A204.1 (cell line): ENCODE results near the gene GNB2.
"Not testable (repeated sequence)": the region's sequence is repeated elsewhere in the genome, so short reads cannot be mapped to it uniquely, and the experiment has no call there.

Source experiments
- FAIRE-seq: peaks from 2 replicates; lab custom pipeline; 2012; peaks lifted over from hg19 to GRCh38; lab: Jason Lieb, UNC

GNB2 gene

GRCh38 chr7:100673302-100673941 is at the start of gene GNB2:
GNB2 (plus strand) TSS chr7:100673740; CDS start chr7:100676266, 2,526 bp downstream.
- FAIRE-seq: peak; percentile 99

DNA sequence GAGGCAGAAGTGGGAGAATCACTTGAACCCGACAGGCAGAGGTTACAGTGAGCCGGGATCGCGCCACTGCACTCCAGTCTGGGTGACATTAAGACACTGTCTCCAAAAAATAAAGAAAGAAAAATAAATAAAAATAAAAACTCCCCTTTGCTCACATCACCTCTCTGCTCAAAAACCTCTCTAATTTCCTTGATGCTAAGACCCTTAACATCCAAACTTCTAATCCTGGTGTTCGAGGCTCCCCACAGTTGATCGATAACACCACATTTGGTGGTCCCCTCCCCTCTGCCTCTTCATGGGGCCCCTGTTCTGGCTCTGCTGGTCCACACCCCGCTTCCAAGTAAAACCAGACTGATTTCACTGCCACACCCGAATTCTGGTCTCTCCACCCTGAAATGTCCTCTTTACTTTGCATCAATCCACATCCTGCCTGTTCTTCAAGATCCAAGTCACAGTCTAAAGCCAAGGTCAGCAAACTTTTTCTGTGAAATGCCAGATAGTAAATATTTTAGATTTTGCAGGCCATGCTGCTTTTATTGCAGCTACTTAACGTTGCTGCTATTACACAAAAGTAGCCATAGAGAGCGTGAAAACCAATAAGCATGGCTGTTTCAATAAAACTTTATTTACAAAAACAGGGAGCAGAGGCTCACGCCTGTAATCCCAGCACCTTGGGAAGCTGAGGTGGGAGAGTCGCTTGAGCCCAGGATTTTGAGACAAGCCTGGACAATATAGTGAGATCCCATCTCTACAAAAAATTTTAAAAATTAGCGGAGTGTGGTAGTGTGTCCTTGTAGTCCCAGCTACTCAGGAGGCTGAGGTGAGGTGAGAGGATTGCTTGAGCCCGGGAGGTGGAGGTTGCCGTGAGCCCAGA is 49.4 kb upstream of the GNB2 start:
- FAIRE-seq: no peak

DNA sequence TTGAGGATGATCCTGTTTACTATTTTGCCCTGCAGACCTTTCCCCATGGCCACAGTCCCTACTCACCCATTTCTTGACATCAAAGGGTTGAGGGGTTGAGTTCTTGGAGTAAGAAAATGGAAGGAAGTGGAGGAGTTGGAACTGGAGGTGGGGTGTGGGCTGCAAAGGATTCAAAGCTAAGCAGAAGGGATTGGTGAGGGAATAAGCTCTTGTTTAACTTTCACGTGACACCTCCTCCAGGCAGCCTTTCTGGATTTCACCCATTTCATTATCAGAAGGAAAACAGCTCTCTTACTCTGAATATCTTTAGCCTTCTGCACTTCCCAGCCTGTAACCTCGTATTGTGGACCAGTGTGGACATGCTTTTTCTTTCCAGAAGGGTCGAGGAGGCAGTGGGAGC is 47.5 kb upstream of the GNB2 start:
- no peak for FAIRE-seq

DNA sequence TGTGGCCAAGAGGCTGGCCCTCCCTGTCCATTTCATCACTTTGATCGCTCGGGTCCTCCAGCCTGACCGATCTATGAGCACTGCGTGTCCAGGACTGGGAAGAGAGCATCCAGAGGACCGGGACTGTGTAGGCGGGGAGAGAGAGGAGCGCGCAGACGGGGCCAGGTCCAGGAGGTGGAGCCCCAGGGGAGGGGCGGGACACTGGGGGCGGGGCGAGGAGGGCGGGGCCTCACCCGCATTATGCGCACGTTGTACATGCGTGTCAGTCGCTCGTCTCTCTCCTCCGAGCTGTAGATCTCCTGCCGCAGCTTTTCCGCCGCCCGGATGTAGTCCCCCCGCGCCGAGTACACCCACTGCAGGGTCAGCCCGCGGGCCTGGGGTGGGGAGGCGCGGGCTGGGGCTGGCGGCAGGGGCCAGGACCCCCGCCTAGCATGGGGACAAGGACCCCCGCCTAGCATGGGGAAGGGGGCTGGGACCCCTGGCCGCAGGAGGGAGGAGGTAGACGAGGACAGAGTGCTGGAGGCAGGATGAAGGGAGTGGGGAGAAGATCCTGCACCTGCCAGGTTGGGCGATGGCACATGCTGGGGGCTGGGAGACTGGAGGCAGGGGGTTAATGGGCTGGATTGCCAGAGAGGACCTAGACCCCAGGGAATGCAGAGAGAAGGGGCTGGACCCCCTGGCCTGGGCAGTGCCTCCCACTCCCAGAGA is 46.9 kb upstream of the GNB2 start:
- FAIRE-seq: no peak

DNA sequence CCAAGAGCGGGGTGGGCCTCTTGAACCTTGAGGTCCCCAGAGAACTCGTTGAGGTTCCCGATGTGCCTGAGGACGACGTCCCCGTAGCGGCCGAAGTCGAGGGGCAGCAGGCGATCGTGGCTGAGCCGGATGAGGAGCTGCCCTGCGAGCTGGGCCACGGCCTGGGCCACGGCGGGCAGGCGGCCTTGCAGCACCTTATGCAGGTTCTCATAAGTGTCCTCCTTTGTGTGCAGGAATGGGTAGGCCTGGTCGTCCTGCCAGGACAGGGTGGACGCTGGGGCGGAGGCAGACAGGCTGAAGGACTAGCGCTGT is 46.3 kb upstream of the GNB2 start:
- FAIRE-seq: no peak

DNA sequence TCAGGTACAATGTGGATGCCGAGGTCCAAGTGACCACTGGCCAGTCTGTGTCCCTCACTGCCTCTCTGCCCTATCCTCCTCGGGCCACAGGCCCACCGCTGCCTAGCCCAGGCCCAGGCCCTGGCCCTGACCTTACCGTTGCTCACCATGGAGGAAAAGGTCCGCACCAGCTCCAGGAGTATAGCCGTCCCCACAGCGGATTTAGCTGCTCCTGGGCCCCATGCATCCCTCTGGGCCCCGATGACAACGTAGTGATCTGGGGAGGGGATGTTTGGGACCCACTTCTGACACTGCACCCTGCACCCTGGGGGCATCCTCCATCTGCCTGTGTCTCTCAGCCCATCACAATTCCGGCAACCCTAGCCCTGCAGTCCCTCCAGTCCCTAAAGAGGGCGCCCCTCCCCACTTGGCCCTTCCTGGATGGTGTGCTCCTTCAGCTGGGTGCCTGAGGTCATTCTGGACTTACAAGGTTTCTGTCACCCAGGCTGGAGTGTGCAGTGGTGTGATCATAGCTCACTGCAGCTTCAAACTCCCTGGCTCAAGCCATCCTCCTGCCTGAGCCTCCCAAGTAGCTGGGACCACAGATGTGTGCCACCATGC is 44.3 kb upstream of the GNB2 start:
- no peak for FAIRE-seq

- FAIRE-seq: no peak
Measured at GRCh38 chr7:100630066-100630465, 43.5 kb upstream of the GNB2 start.

DNA sequence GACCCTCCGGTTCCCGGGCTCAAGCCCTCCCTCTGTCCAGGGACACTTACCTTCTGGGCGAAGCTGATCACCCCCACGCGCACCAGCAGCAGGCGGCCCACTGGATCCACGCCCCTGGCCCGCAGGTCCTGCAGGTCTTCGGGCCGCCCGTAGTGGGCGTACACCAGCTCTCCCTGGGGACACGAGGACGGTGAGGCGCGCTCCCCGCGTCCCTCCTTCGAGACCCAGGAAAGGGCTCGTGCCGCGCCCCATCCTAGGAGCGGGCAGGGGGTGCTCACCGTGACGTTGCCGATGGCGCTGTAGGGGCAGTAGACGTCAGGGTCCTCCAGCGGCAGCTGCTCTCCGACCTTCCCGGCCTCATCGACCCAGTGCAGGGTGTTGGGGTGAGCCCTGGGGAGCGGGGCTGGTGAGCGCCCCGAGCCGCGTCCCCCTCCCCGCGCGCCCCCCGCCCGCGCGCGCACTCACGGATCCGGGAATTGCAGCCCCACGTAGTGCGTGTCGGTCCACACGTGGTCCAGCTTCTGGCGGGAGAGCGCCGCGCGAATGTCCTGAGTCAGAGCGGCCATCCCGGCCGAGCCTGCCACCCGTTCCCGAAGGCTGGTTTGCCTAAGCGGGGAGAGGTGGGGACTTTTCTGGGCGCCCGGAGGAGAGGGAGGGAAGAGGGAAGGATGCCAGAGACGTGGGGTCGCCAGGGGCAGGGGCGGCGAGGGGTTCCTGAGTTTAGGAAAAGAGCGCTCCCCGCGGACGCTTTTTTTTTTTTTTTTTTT is 40.4 kb upstream of the GNB2 start:
- no peak for FAIRE-seq

DNA sequence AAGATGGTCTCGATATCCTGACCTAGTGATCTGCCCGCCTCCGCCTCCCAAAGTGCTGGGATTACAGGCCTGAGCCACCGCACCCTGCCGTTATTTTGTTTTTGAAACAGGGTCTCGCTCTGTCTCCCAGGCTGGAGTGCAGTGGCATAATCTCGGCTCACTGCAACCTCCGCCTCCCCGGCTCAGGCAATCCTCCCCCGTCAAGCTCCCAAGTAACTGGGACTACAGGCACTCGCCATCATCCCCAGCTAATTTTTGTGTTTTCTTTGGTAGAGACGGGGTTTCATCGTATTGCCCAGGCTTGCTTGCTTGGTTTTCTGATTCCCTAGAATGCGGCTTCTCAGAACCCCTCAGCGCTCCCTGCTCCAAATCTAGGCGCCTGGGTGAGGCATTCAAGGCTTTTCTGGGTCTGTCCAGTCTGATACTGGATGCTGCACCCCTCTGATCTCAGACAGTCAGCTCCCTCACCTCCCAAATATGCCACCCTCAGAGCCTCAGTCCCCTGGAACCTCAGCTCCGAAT is 33.5 kb upstream of the GNB2 start:
- no peak for FAIRE-seq

DNA sequence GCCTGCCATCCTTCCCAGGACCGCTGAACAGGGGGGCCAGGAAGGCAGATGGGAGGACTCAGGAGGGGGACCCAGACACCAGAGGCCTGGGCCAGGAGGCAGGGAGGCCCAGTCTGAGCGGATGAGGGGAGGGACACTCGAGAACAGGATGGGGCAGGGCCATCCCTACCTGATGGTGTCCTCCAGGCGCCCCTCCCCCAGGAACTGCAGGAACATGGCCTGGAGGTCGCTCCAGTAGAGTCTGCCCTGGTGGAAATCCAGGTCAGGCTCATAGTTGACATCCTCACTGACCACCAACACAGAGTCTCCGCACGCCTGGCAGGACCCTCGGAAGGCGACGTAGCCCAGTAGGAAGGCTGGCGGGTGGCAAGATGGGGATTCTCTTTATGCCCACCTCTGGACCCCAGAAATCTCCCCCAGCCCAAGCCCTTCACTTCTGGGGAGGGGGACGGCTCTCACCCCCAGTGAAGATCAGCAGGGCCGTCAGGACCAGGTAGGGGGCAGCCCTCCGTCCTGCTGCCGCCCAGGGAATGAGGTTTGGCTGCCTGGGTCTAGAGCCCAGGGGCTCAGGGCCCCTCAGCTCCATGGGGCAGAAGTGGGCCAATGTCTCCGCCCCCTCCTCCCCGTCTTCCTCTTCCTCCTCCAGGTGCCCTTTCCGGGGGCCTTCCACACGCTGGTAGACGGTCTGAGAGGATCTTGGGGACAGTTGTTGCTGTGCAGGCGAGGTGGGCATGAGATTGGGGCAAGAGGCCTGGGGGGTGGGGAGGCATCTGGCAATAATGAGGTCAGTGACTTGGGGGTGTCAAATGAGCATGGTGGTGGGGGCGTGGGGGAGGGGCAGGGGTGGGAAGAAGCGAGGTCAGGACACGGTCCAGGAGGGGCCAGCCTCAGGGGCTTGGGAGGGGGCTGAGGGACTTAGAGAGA is 32.8 kb upstream of the GNB2 start:
- FAIRE-seq: no peak

DNA sequence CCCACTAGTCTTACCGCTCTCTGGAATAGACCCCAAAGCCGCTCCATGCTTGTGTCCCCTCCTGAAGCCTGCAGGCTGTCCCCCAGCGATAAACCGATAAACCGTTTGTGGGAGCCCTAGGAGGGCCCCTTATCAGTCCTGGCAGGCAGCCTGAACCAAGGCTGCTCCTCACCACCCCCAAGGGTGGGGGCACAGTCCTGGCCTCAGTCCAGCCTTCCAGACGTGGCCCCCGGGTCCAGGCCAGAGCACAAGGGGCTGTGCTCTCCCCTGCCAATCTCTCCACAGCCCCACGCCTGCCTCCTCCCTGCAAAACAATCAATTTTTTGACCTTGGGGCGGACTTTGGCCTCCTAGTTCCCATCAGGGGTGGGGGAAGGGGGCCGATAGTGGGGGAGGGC is 32.1 kb upstream of the GNB2 start, which contains the start of gene TFR2:
Gene TFR2, minus strand, starts transcription at position 90 of the 397 bp plus-strand sequence. Its CDS starts 43 bp downstream, at position 47.
- no peak for FAIRE-seq

- FAIRE-seq: no peak
Measured at GRCh38 chr7:100641860-100642533, 31.5 kb upstream of the GNB2 start.

GRCh38 chr7:100642534-100642907 is 31.0 kb upstream of the GNB2 start:
- FAIRE-seq: no peak

GRCh38 chr7:100649826-100650565 is 23.5 kb upstream of the GNB2 start:
- FAIRE-seq: no peak

- no peak for FAIRE-seq
Measured at GRCh38 chr7:100654908-100655831, 18.4 kb upstream of the GNB2 start.

GRCh38 chr7:100655908-100656674 is 17.4 kb upstream of the GNB2 start, which contains the start of gene ACTL6B:
ACTL6B (minus strand) TSS chr7:100656448; CDS start chr7:100656354, 94 bp downstream.
- no peak for FAIRE-seq

DNA sequence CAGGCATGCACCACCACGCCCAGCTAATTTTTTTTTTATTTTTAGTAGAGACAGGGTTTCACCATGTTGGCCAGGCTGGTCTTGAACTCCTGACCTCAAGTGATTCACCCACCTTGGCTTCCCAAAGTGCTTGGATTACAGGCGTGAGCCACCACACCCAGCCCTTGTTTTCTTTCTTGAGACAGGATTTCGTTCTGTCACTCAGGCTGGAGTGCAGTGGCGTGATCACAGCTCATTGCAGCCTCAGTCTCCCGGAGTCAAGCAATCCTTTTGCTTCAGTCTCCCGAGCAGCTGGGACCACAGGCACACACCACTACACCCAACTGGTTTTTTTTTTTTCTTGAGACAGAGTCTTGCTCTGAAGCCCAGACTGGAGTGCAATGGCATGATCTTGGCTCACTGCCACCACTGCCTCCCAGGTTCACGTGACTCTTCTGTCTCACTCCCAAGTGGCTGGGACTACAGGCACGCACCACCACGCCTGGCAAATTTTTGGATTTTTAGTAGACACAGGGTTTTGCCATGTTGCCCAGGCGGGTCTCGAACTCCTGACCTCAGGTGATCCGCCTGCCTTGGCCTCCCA is 11.3 kb upstream of the GNB2 start:
- not testable (repeated sequence) for FAIRE-seq
